Gastrocnemius medialis (tissue), 4 donors: ENCODE measurements around the gene EIF3K. TPM values are rescaled to one million over a fixed set of nuclear protein-coding genes. Genes with fewer than 3 reads are reported as not detected.

Experiments
- ATAC-seq, 2 donors: fragments of 150-250 bp; one replicate each; pipeline ENCODE4 v1.9.1; 2016
- DNase-seq, 2 donors: peaks; one replicate each; pipeline ENCODE4 v3.0.0-alpha.2; 2019
- H3K27ac ChIP-seq, 4 donors: fragments of 200-600 bp; sonication (generic); 1 replicate in 1 of 4; 2 replicates in 3 of 4; pipeline ENCODE4 v1.5.1; 2016 to 2018; ENCODE audit warnings: mild to moderate bottlenecking in 2 of 4, moderate library complexity in 1 of 4
- H3K27me3 ChIP-seq, 3 donors: fragments of 200-600 bp; sonication (generic) in 2 of 3; 1 replicate in 1 of 3; 2 replicates in 2 of 3; pipeline versions ENCODE4 v1.5.1 to v1.6.0; 2016 to 2019; ENCODE audit warnings: mild to moderate bottlenecking in 1 of 3, moderate library complexity in 1 of 3
- H3K36me3 ChIP-seq, 2 donors: fragments of 200-600 bp; sonication (generic) in 1 of 2; one replicate each; pipeline ENCODE4 v1.5.1; 2017 to 2018
- H3K4me1 ChIP-seq, 2 donors: fragments of 200-600 bp; sonication (generic) in 1 of 2; one replicate each; pipeline ENCODE4 v1.5.1; 2016 to 2017; ENCODE audit warnings: mild to moderate bottlenecking in 2 of 2
- H3K4me3 ChIP-seq, 4 donors: fragments of 200-600 bp; sonication (generic) in 3 of 4; 1 replicate in 1 of 4; 2 replicates in 3 of 4; pipeline ENCODE4 v1.5.1; 2016 to 2019; ENCODE audit warnings: mild to moderate bottlenecking in 2 of 4
- H3K9me3 ChIP-seq, 3 donors: fragments of 200-600 bp; sonication (generic) in 2 of 3; 1 replicate in 1 of 3; 2 replicates in 2 of 3; pipeline ENCODE4 v1.5.1; 2016 to 2019
- CTCF ChIP-seq, 5 experiments: fragments of 450-650 bp in 3 of 5; fragments of 200-600 bp in 2 of 5; sonication (generic) in 2 of 5; IDR thresholded peaks in 4 of 5; conservative IDR thresholded peaks in 1 of 5; 1 replicate in 4 of 5; 2 replicates in 1 of 5; pipeline ENCODE4 v1.5.1; 2016 to 2019; ENCODE audit warnings: antibody characterized with exemption in 5 of 5, mild to moderate bottlenecking in 3 of 5, moderate library complexity in 3 of 5
- POLR2A ChIP-seq, 2 donors: fragments of 450-650 bp; IDR thresholded peaks; one replicate each; pipeline ENCODE4 v1.6.1; 2017; ENCODE audit warnings: antibody characterized with exemption in 2 of 2, mild to moderate bottlenecking in 2 of 2, moderate library complexity in 2 of 2
- in situ Hi-C, 4 donors: fragments of 200-750 bp; cut with MboI; loops; one replicate each; pipeline versions ENCODE4 v1.15.0 to v1.8.0; 2017; ENCODE audit warnings: low sequenced_read_pairs in 4 of 4
- intact Hi-C: fragments of 100-400 bp; cut with DNase I; formaldehyde crosslinking; loops from one replicate; pipeline ENCODE4 v1.15.1; 2023; ENCODE audit warnings: low total_unique reads
- total RNA-seq, 4 donors: library from RNA; depleted of rRNA; stranded (reverse); fragments of >200 nt; gene quantifications; one replicate each; pipeline versions ENCODE4 v1.1.0 to v1.2.3, GENCODE V29; 2016

The EIF3K gene
- total RNA-seq, 4 donors from 2014 or later, result 619 to 975 (median 681) TPM

- no peak overlapping the region for H3K27ac ChIP-seq
- H3K4me1 ChIP-seq, result no peaks in the 10 kb centered on the region
- no peaks in the 10 kb centered on the region for H3K36me3 ChIP-seq
- H3K4me3 ChIP-seq, result no peak overlapping the region
- no peak for DNase-seq
- ATAC-seq, result no peak
- H3K9me3 ChIP-seq, result no peaks in the 10 kb centered on the region
- H3K27me3 ChIP-seq, result no peaks in the 10 kb centered on the region
- intact Hi-C loops, result no loop called here
- TF ChIP-seq POLR2A (IDR thresholded peaks at IDR 0.05), result no peak
- TF ChIP-seq CTCF (IDR thresholded peaks at IDR 0.05 in 4 of 5, conservative IDR thresholded peaks at IDR 0.05 in 1 of 5), result no peak
- in situ Hi-C loops, result no loop called here
Measured at GRCh38 chr19:38606131-38606530, 12.9 kb upstream of the EIF3K start.

- Histone ChIP-seq H3K36me3 (no peaks in the 10 kb centered on the region), H3K27me3 (no peaks in the 10 kb centered on the region), H3K9me3 (no peaks in the 10 kb centered on the region), H3K4me3 (no peak overlapping the region), H3K27ac (no peak overlapping the region), H3K4me1 (peaks cover 7% of the 10 kb centered on the region in 2 donors)
- ATAC-seq (no peak), DNase-seq (no peak)
- intact Hi-C loops (no loop called here), in situ Hi-C loops (no loop called here)
- TF ChIP-seq POLR2A (IDR thresholded peaks at IDR 0.05) (no peak), CTCF (IDR thresholded peaks at IDR 0.05 in 4 of 5, conservative IDR thresholded peaks at IDR 0.05 in 1 of 5) (no peak)
Measured at GRCh38 chr19:38614289-38614688, 4.7 kb upstream of the EIF3K start.

GRCh38 chr19:38615007-38615581 lies 3.9 kb upstream of the EIF3K start:
- TF ChIP-seq CTCF (IDR thresholded peaks at IDR 0.05 in 4 of 5, conservative IDR thresholded peaks at IDR 0.05 in 1 of 5) (no peak), POLR2A (IDR thresholded peaks at IDR 0.05) (no peak)
- Histone ChIP-seq H3K27me3 (no peaks in the 10 kb centered on the region), H3K9me3 (no peaks in the 10 kb centered on the region), H3K27ac (no peak overlapping the region), H3K36me3 (peaks cover 0 to 1% of the 10 kb centered on the region in 2 donors), H3K4me1 (peaks cover 14 to 15% of the 10 kb centered on the region in 2 donors), H3K4me3 (no peak overlapping the region)
- ATAC-seq (no peak), DNase-seq (no peak)
- in situ Hi-C loops (no loop called here), intact Hi-C loops (loop anchor here (5.0 kb wide), 1 partner anchor 213 kb away; the partner anchor contains the start of gene FAM98C)

- Histone ChIP-seq H3K27ac (no peak overlapping the region), H3K4me3 (no peak overlapping the region), H3K27me3 (no peaks in the 10 kb centered on the region), H3K9me3 (no peaks in the 10 kb centered on the region), H3K4me1 (peaks cover 18% of the 10 kb centered on the region in 2 donors), H3K36me3 (peaks cover 0 to 13% of the 10 kb centered on the region in 2 donors)
- intact Hi-C loops, result loop anchor here (5.0 kb wide), 1 partner anchor 214 kb away; the partner anchor contains the start of gene FAM98C
- TF ChIP-seq POLR2A (IDR thresholded peaks at IDR 0.05) (no peak), CTCF (IDR thresholded peaks at IDR 0.05 in 4 of 5, conservative IDR thresholded peaks at IDR 0.05 in 1 of 5) (no peak)
- in situ Hi-C loops, result no loop called here
- ATAC-seq (no peak), DNase-seq (no peak)
Measured at GRCh38 chr19:38616265-38616664, 2.7 kb upstream of the EIF3K start.
